GM19025 (cell line): ENCODE results near the gene WDFY1.

ENCODE experiments used
- ATAC-seq: cut with Tn5 transposase; IDR thresholded peaks from one replicate; pipeline ENCODE4 v1.9.1; 2021; ENCODE audit warnings: mild to moderate bottlenecking, low read depth, moderate library complexity; ENCODE audit not compliant: unreplicated experiment

The WDFY1 gene, protein sequence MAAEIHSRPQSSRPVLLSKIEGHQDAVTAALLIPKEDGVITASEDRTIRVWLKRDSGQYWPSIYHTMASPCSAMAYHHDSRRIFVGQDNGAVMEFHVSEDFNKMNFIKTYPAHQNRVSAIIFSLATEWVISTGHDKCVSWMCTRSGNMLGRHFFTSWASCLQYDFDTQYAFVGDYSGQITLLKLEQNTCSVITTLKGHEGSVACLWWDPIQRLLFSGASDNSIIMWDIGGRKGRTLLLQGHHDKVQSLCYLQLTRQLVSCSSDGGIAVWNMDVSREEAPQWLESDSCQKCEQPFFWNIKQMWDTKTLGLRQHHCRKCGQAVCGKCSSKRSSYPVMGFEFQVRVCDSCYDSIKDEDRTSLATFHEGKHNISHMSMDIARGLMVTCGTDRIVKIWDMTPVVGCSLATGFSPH

DNA sequence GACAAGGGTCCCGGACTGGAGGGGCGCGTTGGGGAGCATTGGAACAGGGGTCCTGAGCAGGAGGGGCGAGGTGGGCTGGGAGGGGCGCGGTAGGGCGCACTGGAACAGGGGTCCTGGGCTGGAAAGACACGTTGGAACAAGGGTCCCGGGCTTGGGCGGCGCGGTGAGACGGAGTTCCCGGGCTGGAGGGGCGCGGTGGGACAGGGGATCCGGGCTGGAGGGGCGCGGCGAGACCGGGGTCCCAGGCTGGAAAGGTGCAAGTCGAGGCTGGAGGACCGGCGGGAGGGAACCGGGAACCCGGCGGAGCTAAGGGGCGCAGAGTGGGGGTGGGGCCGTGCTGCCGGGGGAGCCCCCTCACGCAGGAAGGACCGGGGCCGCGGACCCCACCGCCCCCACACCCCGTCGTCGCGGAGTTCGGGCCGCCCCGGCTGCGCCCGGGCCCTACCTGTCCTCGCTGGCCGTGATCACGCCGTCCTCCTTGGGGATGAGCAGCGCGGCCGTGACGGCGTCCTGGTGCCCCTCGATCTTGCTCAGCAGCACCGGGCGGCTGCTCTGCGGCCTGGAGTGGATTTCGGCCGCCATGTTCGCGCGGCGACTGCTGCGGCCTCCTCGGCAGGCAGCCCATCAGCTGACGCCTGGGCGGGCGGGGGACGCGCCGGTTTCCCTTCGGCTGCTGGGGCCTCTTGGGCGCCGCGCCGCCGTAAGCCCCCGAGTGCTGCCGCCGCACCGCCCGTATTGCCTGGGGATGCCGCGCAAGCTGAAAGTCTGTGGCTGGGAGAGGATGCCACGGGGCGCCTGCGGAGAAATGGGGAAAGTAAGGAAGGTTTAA is at the start of gene WDFY1:
Gene WDFY1 (minus strand): TSS at position 633 of the 829 bp plus-strand sequence. CDS start 51 bp downstream, at position 582.
- peak; percentile 74 for ATAC-seq

DNA sequence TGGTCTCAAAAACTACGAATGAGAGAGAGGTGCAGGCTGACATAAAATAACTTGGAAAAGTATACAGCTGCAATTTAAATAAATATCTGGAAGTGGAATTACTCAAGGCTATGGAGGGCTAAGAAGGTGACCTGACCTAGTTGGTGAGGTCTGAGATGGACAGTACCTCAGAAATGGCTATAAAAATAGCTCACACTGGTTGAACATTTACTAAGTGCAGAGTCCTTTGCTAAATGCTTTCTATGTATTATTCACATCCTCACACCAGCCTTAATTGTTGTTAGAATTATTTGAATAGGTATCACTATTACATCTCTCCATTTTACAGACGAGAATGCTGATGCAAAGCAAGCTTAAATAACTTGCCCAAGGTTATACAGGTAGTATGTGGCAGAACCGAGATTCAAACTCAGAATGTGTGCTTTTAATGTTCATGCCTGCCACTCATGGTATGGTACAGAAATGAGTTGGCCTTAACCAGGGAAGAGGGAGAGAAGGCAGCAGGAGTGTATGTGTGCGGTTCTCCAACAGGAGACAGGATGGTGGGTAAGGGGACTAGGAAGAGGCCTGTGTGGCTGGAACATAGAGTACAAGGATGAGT is 49.5 kb upstream of the WDFY1 start:
- ATAC-seq: no peak

GRCh38 chr2:223993634-223994232 is 48.6 kb upstream of the WDFY1 start:
- no peak for ATAC-seq

GRCh38 chr2:223991611-223992010 is 46.5 kb upstream of the WDFY1 start:
- no peak for ATAC-seq

- no peak for ATAC-seq
Measured at GRCh38 chr2:223989856-223990232, 44.7 kb upstream of the WDFY1 start.

DNA sequence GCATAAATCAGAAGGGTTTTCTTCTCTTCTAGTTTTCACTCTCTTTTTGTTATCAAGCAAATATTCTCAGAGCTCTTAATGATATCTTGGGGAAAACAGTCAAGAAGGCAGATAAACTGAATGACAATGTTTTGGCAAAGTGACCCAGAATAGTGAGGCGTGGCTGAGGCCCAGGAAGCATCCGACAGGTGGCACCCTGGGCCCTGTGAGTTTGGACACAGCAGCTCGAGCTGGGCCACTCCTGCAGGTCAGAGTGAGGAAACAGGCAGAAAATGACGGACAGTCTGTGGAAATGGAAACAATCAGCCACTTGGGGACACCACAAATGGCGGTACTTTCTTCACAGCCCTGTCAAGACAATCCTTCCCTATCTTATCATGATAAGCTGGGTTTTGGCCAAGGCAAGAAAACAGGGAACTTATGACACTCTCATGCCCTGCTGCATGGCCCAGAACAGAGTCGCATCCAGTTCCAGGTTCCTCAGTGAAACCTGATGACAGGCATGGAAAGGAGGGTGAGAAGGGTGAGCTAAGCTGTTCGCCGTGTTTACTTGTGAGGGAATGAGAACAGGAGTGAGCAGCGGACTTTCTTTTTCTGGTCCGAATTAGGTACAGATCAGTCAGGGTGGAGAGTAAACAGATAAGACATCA is 44.2 kb upstream of the WDFY1 start:
- no peak for ATAC-seq

DNA sequence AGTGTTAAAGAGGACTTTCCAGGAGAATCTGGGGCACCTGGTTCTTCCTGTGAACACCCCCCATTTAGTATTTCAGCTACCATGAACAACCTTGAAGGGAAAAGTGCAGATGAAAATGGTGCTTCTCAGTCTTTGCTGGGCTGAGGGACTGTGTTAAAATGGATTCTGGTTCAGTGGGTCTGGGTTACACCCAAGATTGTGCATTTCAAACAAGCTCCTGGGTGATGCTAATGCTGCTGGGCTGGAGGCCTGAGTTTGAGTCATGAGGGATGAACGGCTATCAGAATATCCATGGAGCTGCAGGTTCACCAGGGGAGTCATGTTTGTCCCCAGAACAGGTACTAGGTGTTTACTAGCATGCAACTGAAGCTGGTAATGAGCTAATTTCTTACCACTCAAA is 36.1 kb upstream of the WDFY1 start:
- ATAC-seq: no peak

GRCh38 chr2:223980803-223981202 is 35.7 kb upstream of the WDFY1 start:
- ATAC-seq: no peak

GRCh38 chr2:223980397-223980735 is 35.2 kb upstream of the WDFY1 start:
- no peak for ATAC-seq

DNA sequence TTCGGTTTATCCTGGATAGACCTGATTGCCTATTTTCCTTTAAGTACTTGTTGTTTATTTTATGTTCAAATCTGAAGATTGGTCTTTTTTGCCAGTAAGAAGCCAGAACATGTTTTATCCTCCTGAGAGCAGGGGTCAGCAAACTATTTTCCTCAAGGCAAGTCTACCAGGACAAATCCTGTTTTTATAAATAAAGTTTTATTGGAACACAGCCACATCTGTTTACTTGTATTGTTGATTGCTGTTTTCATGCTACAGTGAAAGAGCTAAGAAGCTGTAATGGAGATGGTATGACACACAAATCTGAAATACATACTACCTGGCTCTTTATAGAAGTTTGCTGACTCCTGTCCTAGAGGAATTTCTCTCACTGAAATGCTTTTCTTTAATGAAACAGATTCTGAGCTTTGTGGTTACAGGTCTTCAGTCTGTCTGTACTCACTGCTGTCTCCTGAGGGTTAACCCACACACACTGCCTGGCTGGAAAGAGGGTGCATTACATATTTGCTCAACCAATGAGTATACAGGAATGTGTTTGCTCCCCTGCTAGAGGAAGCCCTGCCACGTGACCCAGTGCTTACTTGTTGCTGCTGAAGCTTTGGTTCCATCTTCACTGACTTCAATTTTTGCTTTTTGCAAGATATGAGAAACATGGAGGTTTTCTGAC is 34.7 kb upstream of the WDFY1 start:
- no peak for ATAC-seq

- no peak for ATAC-seq
Measured at GRCh38 chr2:223978451-223978850, 33.3 kb upstream of the WDFY1 start.

GRCh38 chr2:223976635-223977226 is 31.6 kb upstream of the WDFY1 start:
- ATAC-seq: no peak

DNA sequence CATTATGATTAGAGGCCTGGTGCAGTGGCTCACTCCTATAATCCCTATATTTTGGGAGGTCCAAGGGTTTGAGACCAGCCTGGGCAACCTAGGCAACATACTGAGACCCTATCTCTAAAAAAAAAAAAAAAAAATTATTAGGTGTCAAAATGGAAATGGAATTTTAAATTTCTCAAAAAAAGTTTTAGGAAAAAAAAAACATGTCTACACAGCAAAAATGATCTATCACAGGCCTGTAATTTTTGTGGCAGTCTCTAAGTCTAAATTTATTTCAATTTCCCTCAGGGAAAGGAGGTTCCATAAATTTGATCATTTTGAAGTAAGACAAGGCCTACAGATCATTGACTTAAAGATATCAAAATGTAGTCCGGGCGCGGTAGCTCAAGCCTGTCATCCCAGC is 28.5 kb upstream of the WDFY1 start:
- no peak for ATAC-seq

DNA sequence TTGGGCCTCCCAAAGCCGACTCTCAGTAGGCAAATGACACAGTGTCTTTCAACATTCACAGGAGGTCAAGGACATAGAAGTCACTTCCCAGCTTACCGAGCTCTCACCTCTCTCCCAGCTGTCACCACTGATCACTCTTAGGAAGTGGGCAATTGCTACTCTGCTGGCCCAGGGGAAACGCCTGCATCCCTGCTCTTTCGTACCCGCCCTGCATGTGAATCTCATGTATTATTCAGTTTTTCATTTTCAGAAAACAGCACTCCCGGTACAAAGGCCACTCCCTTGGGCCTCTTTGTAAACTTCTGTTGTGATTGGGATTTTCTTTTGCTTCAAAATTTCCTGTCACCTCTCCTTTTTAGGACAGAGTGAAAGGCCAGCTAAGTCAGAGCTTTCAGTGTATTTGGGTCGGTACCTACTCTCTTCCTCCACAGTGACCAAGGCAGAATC is 27.5 kb upstream of the WDFY1 start:
- ATAC-seq: no peak

GRCh38 chr2:223971731-223972130 is 26.6 kb upstream of the WDFY1 start:
- no peak for ATAC-seq

- ATAC-seq: no peak
Measured at GRCh38 chr2:223970343-223971128, 25.4 kb upstream of the WDFY1 start.

DNA sequence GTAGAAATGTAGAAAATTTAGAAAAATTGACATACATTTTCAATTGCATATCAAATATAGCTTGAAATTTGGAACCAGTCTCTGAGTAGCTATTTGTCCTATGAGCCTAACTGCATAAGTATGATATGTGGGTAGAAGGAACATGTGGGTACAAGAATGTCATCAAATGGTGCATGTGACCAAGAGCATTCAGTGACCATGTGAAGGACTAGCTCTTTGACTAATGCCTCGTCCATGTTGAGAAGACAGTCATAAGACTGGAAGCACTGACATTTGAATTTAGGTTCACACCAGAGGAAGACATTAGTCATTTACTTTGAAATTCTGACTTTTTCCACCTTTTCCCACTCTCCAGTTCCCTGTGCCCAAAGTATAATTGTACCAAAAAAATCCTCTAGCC is 24.7 kb upstream of the WDFY1 start:
- no peak for ATAC-seq

DNA sequence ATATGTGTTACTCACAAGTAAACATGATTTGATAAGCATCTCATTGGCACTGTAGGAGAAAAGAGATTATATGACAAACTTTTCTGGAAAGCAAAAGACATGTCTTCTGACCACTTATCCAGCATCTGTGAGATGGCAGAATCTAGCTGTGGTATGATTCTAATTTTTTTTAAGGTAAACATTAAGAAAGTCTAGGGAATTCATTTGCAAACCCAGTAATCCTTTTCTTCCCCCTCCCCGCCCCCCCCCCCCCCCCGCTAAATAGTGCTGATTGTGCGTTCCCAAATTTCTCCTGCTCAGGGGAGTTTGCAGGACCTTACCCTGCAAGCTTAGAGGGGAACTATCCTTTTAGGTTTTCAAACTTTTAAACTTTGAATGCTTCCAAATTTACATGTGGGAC is 24.2 kb upstream of the WDFY1 start:
- no peak for ATAC-seq

GRCh38 chr2:223967981-223968380 is 22.8 kb upstream of the WDFY1 start:
- ATAC-seq: no peak
